ENCODE measurements around the gene CACNA1G.

Gene CACNA1G

GRCh38 chr17:50594892-50595291 is 34.4 kb downstream of the CACNA1G start:
- Histone ChIP-seq H3K79me2 (ENCODE audit: insufficient read depth, low read length) (no peaks in the 10 kb centered on the region), H2AFZ (ENCODE audit: low read length) (no peak overlapping the region)

DNA sequence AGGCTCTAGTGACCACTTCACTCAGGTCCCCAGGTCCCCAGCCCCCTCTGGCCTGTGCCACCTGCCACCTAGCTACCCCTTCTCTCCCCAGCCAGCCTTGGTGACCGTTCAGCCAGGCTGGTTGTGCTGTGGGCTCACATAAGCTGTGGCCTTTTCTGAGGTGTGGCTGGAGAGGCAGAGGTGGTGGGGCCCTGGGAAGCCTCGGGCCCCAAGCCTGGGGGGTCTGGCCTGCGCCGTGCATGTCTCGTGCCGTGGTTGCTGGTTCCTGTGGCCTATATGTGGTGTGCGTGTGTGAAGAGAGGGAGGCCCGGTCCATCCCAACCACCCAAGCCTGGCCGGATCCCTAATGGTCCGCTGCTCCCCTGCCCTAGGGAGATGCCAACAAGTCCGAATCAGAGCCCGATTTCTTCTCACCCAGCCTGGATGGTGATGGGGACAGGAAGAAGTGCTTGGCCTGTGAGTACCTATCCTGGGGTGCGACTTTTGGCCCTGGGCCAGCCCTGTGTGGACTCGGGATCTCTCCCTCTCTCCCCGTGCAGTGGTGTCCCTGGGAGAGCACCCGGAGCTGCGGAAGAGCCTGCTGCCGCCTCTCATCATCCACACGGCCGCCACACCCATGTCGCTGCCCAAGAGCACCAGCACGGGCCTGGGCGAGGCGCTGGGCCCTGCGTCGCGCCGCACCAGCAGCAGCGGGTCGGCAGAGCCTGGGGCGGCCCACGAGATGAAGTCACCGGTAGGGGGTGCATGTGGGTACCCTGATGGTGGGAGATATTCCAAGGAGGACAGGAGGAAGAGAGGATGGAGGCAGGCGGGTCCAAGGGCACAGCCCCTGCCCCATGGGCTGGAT is 35.9 kb downstream of the CACNA1G start:
- Histone ChIP-seq H3K9me3 (ENCODE audit: low read length) (no peaks in the 10 kb centered on the region), H3K27me3 (ENCODE audit: insufficient read depth, low read length) (peaks cover 6% of the 10 kb centered on the region; the same call in 1 of the 2 replicates), H3K27ac (ENCODE audit: low read depth, low read length, poor library complexity, severe bottlenecking) (no peak overlapping the region), H3K4me1 (ENCODE audit: insufficient read depth, low read length, severe bottlenecking) (no peaks in the 10 kb centered on the region), H3K36me3 (ENCODE audit: insufficient read depth, low read length) (no peaks in the 10 kb centered on the region), H3K4me3 (ENCODE audit: low read depth, low read length, poor library complexity, severe bottlenecking) (no peak overlapping the region), H3F3A (ENCODE audit: insufficient read depth, low read length) (no peaks in the 10 kb centered on the region), H2AFZ (ENCODE audit: low read length) (no peak overlapping the region), H3K79me2 (ENCODE audit: insufficient read depth, low read length) (no peaks in the 10 kb centered on the region), H4K20me1 (ENCODE audit: insufficient read depth, low read length) (no peaks in the 10 kb centered on the region), H3K9me2 (ENCODE audit: low read depth, low read length) (no peaks in the 10 kb centered on the region), H3K9ac (ENCODE audit: low read length) (no peak overlapping the region), H3K4me2 (ENCODE audit: low read length) (no peak overlapping the region)
- TF ChIP-seq, protein P1, sequence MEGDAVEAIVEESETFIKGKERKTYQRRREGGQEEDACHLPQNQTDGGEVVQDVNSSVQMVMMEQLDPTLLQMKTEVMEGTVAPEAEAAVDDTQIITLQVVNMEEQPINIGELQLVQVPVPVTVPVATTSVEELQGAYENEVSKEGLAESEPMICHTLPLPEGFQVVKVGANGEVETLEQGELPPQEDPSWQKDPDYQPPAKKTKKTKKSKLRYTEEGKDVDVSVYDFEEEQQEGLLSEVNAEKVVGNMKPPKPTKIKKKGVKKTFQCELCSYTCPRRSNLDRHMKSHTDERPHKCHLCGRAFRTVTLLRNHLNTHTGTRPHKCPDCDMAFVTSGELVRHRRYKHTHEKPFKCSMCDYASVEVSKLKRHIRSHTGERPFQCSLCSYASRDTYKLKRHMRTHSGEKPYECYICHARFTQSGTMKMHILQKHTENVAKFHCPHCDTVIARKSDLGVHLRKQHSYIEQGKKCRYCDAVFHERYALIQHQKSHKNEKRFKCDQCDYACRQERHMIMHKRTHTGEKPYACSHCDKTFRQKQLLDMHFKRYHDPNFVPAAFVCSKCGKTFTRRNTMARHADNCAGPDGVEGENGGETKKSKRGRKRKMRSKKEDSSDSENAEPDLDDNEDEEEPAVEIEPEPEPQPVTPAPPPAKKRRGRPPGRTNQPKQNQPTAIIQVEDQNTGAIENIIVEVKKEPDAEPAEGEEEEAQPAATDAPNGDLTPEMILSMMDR (IDR thresholded peaks at IDR 0.05; ENCODE audit: low read length) = no peak
- TF ChIP-seq EZH2 (IDR thresholded peaks at IDR 0.05; ENCODE audit: borderline replicate concordance, low read length) = no peak

More at GRCh38 chr17:50594892-50595291, 34.4 kb downstream of the CACNA1G start:
- Histone ChIP-seq H3K9me2 (ENCODE audit: low read depth, low read length) (no peaks in the 10 kb centered on the region), H3K4me3 (ENCODE audit: low read depth, low read length, poor library complexity, severe bottlenecking) (no peak overlapping the region), H3K4me2 (ENCODE audit: low read length) (no peak overlapping the region), H3K9me3 (ENCODE audit: low read length) (no peaks in the 10 kb centered on the region), H3K27me3 (ENCODE audit: insufficient read depth, low read length) (peaks cover 6% of the 10 kb centered on the region; the same call in 1 of the 2 replicates), H3K4me1 (ENCODE audit: insufficient read depth, low read length, severe bottlenecking) (no peaks in the 10 kb centered on the region), H3K36me3 (ENCODE audit: insufficient read depth, low read length) (no peaks in the 10 kb centered on the region), H3K27ac (ENCODE audit: low read depth, low read length, poor library complexity, severe bottlenecking) (no peak overlapping the region), H3K9ac (ENCODE audit: low read length) (no peak overlapping the region), H3F3A (ENCODE audit: insufficient read depth, low read length) (no peaks in the 10 kb centered on the region), H4K20me1 (ENCODE audit: insufficient read depth, low read length) (no peaks in the 10 kb centered on the region)
- no peak for TF ChIP-seq EZH2 (IDR thresholded peaks at IDR 0.05; ENCODE audit: borderline replicate concordance, low read length)
- TF ChIP-seq, protein P1 (IDR thresholded peaks at IDR 0.05; ENCODE audit: low read length) = no peak

GRCh38 chr17:50598487-50598886 is 38.0 kb downstream of the CACNA1G start:
- no peaks in the 10 kb centered on the region for H3F3A ChIP-seq (ENCODE audit: insufficient read depth, low read length)
- H3K36me3 ChIP-seq (ENCODE audit: insufficient read depth, low read length) = no peaks in the 10 kb centered on the region
- no peak overlapping the region for H3K9ac ChIP-seq (ENCODE audit: low read length)
- H3K9me3 ChIP-seq (ENCODE audit: low read length) = no peaks in the 10 kb centered on the region
- TF ChIP-seq, protein P1 (IDR thresholded peaks at IDR 0.05; ENCODE audit: low read length) = no peak
- no peak for TF ChIP-seq EZH2 (IDR thresholded peaks at IDR 0.05; ENCODE audit: borderline replicate concordance, low read length)
- no peaks in the 10 kb centered on the region; the same call in 1 of the 2 replicates for H3K27me3 ChIP-seq (ENCODE audit: insufficient read depth, low read length)
- H2AFZ ChIP-seq (ENCODE audit: low read length) = no peak overlapping the region
- H3K27ac ChIP-seq (ENCODE audit: low read depth, low read length, poor library complexity, severe bottlenecking) = no peak overlapping the region
- no peaks in the 10 kb centered on the region for H3K79me2 ChIP-seq (ENCODE audit: insufficient read depth, low read length)
- H3K4me2 ChIP-seq (ENCODE audit: low read length) = no peak overlapping the region
- H3K4me1 ChIP-seq (ENCODE audit: insufficient read depth, low read length, severe bottlenecking) = no peaks in the 10 kb centered on the region
- H3K4me3 ChIP-seq (ENCODE audit: low read depth, low read length, poor library complexity, severe bottlenecking) = no peak overlapping the region
- no peaks in the 10 kb centered on the region for H4K20me1 ChIP-seq (ENCODE audit: insufficient read depth, low read length)
- no peaks in the 10 kb centered on the region for H3K9me2 ChIP-seq (ENCODE audit: low read depth, low read length)
